ENCODE measurements around the gene PCOLCE2.

PCOLCE2 gene

GRCh38 chr3:142915636-142916035, 26.8 kb upstream of the PCOLCE2 start:
- POLR2A ChIA-PET, result no interaction called here
- CTCF ChIA-PET, result interaction anchor here (1.0 kb wide), 1 partner anchor 15 kb away, joined by 3 read pairs; no protein-coding TSS in a partner anchor
- TF ChIP-seq CTCF (IDR thresholded peaks at IDR 0.05; ENCODE audit: control extremely low read depth, extremely low read depth, low read depth, missing control alignments), result no peak
- DNase-seq (ENCODE audit: extremely low spot score), result no peak

- CTCF ChIA-PET, result no interaction called here
- POLR2A ChIA-PET, result no interaction called here
- DNase-seq (ENCODE audit: extremely low spot score), result no peak
- no peak for TF ChIP-seq CTCF (IDR thresholded peaks at IDR 0.05; ENCODE audit: control extremely low read depth, extremely low read depth, low read depth, missing control alignments)
Measured at GRCh38 chr3:142914286-142914811, 25.5 kb upstream of the PCOLCE2 start.

GRCh38 chr3:142913432-142913831, 24.5 kb upstream of the PCOLCE2 start:
- DNase-seq (ENCODE audit: extremely low spot score), result no peak
- TF ChIP-seq CTCF (IDR thresholded peaks at IDR 0.05; ENCODE audit: control extremely low read depth, extremely low read depth, low read depth, missing control alignments), result no peak
- POLR2A ChIA-PET, result no interaction called here
- CTCF ChIA-PET, result no interaction called here

GRCh38 chr3:142912402-142913172, 23.7 kb upstream of the PCOLCE2 start:
- CTCF ChIA-PET, result no interaction called here

GRCh38 chr3:142910280-142910679, 21.4 kb upstream of the PCOLCE2 start:
- ChIA-PET CTCF (interaction anchor here (1.0 to 1.8 kb wide), 2 partner anchors 21 to 82 kb away, joined by 3 to 5 read pairs; no protein-coding TSS in a partner anchor), POLR2A (no interaction called here)
- no peak for TF ChIP-seq CTCF (IDR thresholded peaks at IDR 0.05; ENCODE audit: control extremely low read depth, extremely low read depth, low read depth, missing control alignments)
- DNase-seq (ENCODE audit: extremely low spot score), result no peak

More at GRCh38 chr3:142912402-142913172, 23.7 kb upstream of the PCOLCE2 start:
- no peak for DNase-seq (ENCODE audit: extremely low spot score)
- no peak for TF ChIP-seq CTCF (IDR thresholded peaks at IDR 0.05; ENCODE audit: control extremely low read depth, extremely low read depth, low read depth, missing control alignments)
- POLR2A ChIA-PET, result no interaction called here

- no peak for DNase-seq (ENCODE audit: extremely low spot score)
- ChIA-PET POLR2A (no interaction called here), CTCF (interaction anchor here (1.0 to 1.2 kb wide), 2 partner anchors 12 to 22 kb away, joined by 3 to 5 read pairs; no protein-coding TSS in a partner anchor)
- TF ChIP-seq CTCF (IDR thresholded peaks at IDR 0.05; ENCODE audit: control extremely low read depth, extremely low read depth, low read depth, missing control alignments), result no peak
Measured at GRCh38 chr3:142909282-142909681, 20.4 kb upstream of the PCOLCE2 start.
